ENCODE results near the gene SOHLH1.

The SOHLH1 gene

DNA sequence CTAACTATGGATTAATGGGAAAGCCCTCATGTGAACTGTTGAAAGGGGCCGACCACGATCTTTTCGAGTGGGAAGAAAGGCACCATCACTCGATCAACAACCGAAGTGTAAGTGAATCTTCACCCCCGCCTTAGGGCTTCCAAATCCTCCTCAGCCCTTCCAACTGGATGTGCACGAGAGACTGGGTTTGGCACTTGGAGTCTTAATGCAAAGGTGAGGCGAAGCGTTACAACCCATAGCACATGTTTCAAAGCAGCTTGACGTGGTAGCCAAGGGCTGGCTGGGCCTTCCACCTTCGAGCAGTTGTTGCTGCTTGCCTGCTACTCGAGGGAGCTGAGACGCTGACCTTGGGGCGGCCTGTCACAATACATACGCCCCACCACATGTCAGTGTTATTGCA, 41.9 kb downstream of the SOHLH1 start:
- DNase-seq: no peak

- DNase-seq: no peak
These were observed 44.0 kb downstream of the SOHLH1 start for GRCh38 chr9:135655317-135655716.

DNA sequence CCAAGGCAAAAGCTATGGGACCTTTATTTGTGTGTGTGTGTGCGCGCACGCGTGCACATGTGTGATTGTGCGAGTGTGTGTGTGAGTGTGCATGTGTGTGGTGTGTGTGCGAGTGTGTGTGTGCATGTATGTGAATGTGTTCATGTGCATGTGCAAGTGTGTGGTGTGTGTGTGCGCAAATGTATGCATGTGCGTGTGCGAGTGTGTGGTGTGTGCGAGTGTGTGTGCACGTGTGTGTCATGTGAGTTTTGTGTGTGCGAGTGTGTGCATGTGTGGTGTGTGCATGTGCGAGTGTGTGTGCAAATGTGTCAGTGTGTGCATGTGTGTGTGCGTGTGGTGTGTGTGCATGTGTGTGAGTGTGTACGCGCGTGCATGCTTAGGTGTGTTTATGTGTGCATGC, 48.9 kb downstream of the SOHLH1 start:
- DNase-seq: no peak

DNA sequence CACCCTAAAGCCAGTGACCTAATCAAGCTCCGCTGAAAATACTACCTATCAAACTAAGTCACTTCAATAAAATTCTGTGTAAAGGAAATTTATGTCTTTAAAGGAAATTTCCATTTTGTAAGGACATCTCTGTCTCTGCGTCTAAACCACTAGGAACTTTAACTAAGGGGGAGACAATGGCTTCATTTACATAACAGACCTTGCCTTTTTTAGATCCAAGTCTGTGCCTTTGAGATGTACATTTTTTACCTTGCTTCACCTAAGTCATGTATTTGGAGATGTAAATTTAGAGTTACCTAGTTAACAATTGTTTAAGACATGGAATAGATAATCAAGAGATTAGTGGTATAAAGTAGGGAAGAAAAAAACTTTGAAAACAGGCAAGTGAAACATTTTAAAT, 49.8 kb downstream of the SOHLH1 start:
- no peak for DNase-seq

GRCh38 chr9:135648494-135649410, 50.5 kb downstream of the SOHLH1 start:
- DNase-seq: no peak

DNA sequence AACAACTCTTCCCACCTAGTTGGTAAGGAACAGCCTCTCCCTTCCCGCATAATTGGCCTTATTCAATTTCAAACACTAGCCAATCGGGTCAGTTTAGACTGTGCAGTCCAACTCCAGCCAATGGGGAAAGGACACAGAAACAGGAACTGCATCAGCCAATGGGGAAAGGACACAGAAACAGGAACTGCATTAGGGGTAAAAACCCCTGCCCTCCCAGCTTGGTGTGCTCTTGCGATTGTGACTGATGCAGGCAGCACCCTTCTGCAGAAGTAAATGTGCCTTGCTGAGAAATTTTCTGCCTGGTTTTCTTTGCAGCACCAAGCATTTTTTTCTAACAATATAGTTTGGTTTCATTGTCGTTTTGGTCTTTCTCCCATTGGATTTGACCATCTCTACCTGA, 51.4 kb downstream of the SOHLH1 start:
- DNase-seq: no peak

- DNase-seq: no peak
These were observed 54.6 kb downstream of the SOHLH1 start for GRCh38 chr9:135644631-135645218.

Data from fibroblast of skin of back (primary cell).